Stimulated activated CD8-positive, alpha-beta memory T cell treated with anti-CD3 and anti-CD28 coated beads, Interleukin-7, amount 100 ng/mL, for 48 hours (primary cell): ENCODE data around the gene SAP130.

Experiments
- DNase-seq, 2 donors: peaks; one replicate each; pipeline ENCODE4 v3.0.0-alpha.2; 2020; ENCODE audit warnings: low read depth in 1 of 2; ENCODE audit errors: extremely low read depth in 1 of 2

The SAP130 gene

GRCh38 chr2:128027801-128028667 is at the start of gene SAP130:
Gene SAP130 (minus strand): TSS chr2:128028059. CDS start chr2:128026292, 1,767 bp downstream.
- DNase-seq = peak; percentile 96 to 98

- no peak for DNase-seq
Observed at GRCh38 chr2:128076461-128077106, 48.7 kb upstream of the SAP130 start.

DNA sequence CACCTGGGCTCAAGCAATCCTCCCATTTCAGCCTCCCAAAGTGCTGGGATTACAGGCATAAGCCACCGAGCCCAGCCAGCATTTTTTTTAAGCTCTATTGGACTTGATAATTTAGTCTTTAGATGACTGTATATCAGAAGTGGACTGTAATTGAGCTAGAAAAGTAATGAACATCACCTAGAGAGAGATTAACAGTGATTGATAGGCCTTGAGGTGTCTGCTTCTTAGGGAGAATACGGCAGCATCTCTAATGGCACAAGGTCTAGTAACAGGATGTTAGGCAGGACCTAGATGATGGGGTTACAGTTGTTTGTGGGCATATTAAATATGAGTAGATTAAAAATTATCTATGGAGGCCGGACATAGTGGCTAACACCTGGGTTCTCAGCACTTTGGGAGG is 45.4 kb upstream of the SAP130 start:
- no peak for DNase-seq

DNA sequence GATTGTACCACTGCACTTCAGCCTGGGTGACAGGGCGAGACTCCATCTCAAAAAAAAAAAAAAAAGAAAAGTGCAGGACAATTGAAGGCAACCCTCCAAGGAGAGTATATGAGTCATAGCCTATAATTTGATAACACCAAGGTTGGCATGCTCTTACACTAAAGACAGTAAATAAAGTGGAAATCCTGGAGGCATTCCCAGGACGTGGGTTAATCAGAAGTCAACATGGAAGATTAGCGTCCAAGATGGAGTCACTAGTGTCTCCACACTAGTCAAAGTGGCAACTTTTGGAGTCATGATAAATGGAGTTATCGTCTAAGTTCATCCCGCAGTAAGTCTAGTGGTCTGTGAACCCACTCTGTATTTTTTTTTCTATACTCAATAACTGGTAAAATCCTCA is 41.9 kb upstream of the SAP130 start:
- no peak for DNase-seq

DNA sequence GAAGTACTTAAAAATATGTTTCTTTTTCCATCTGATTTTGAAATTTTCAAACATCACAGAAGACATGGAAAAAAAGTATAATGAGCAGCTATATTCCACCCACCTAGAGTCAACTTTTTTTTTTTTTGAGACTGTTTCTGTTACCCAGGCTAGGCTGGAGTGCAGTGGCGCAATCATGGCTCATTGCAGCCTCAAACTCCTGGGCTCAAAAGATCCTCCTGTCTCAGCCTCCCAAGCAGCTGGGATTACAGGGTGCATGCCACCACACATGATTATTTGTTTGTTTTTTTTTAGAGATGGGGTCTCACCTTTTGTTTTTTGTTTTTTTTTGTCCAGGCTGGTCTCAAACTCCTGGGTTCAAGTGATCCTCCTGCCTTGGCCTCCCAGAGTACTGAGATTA is 36.5 kb upstream of the SAP130 start:
- DNase-seq = no peak

- DNase-seq = no peak
Observed at GRCh38 chr2:128062571-128062970, 34.7 kb upstream of the SAP130 start.

- no peak for DNase-seq
Observed at GRCh38 chr2:128058114-128058513, 30.3 kb upstream of the SAP130 start.

DNA sequence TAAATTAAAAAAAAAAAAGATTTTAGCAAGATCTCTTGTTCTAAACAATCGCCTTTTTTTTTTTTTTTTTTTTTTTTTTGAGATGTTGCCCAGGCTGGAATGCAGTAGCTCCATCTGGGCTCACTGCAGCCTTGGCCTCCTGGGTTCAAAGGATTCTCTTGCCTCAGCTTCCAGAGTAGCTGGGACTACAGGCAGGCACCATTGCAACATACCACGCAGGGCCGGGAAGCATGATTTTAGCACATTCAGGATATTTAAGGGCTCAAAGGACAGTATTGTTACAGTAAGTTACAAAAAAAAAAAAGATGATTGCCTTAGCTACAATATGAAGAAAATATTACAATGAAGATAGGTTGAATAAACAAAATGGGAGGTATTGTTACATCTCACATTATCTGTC is 29.5 kb upstream of the SAP130 start:
- no peak for DNase-seq

GRCh38 chr2:128054104-128054885 is 26.4 kb upstream of the SAP130 start:
- no peak for DNase-seq

DNA sequence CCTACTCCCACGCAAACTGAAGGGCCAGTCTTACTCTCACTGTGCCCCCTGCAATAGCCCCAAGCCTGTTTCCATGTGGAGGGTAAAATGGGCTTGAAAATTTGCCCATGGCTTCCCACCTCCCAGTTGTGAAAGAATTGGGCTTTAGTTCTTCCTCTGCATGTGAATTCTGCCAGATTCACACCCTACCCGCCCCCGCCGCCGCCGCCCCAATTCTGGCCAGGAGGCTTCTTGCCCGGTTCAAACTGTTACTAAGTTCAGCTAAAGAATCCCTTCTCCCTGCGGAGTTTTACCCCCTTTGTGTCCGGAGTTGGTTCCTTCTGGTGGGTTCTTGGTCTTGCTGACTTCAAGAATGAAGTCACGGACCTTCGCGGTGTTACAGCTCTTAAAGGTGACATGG is 25.5 kb upstream of the SAP130 start:
- DNase-seq = no peak

DNA sequence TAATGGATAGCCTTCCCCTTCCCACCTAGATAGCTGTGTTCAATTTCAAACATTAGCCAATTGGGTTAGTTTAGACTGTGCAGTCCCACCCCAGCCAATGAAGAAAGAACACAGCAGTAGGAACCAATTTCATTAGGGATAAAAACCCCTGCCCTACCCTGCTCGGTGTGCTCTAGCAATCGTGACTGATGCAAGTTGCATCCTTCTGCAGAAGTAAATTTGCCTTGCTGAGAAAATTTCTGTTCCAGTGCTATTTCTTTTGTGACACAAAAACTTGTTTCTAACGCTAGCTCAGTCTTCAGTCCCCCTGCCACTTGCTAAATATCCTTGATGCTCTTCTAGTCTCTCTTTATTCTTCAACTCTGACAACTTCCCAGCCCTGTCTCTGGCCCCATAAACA is 15.2 kb upstream of the SAP130 start:
- DNase-seq = no peak

GRCh38 chr2:128041561-128041960 is 13.7 kb upstream of the SAP130 start:
- no peak for DNase-seq

- no peak for DNase-seq
Observed at GRCh38 chr2:128040166-128040771, 12.4 kb upstream of the SAP130 start.

- no peak for DNase-seq
Observed at GRCh38 chr2:128039535-128039934, 11.7 kb upstream of the SAP130 start.

DNA sequence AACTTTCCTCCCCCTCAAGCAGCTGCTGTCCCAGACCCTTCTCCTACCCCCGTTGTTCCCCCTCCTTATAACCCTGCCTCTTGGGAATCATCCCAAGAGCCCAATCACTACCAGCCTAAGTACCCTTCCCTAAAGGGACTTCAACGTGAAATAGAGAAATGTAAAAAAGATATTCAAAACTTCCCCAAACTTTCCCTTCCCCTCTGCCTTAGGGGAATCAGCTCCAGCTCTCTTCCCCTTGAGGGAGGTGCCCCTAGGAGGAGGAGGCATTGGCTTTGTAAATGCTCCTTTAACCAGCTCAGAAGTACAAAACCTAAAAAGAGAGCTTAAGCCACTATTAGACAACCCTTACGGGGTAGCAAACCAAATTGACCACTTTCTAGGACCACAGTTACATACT is 10.6 kb upstream of the SAP130 start:
- DNase-seq = no peak

GRCh38 chr2:128037649-128038048 is 9.8 kb upstream of the SAP130 start:
- DNase-seq = no peak

DNA sequence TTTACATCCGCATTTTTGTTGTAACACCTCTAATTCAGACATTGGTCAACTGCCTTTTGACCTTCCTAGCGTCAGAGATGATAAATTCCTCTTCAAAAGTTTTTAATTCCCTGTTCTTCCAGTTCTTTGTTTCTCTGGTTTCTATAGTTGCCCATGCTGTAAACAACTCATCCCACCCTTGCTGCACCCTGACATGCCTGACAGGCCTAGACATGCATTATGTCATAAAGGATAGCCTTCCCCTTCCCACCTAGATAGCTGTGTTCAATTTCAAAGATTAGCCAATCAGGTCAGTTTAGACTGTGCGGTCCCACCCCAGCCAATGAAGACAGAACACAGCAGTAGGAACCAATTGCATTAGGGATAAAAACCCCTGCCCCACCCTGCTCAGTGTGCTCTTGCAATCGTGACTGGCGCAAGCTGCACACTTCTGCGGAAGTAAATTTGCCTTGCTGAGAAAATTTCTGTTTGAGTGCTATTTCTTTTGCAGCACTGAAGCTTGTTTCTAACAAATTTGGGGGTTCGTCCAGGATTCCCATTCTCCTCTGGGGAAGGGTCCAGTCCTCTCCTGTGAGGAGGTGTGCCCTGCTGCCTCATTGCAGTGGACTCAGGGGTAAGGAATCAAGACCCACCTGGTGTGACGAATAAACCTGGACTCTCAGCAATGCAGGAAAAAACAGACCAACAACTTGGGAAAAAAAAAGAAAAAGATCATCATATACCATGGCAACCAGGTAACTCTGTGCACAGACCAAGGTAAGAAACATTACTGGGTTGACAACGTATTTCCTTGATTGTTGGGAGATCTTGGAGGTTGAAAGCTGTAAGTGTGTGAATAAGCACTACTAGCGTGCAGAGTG is 9.1 kb upstream of the SAP130 start:
- DNase-seq = no peak

- DNase-seq = no peak
Observed at GRCh38 chr2:128032092-128032491, 4.2 kb upstream of the SAP130 start.

GRCh38 chr2:128028668-128029054 is 802 bp upstream of the SAP130 start:
- no peak for DNase-seq

- peak; percentile 99 for DNase-seq
Observed at GRCh38 chr2:128027278-128027800, 520 bp downstream of the SAP130 start.
